ENCODE data around the gene ARRB1. TPM values are rescaled to one million over a fixed set of nuclear protein-coding genes. Genes with fewer than 3 reads are reported as not detected.

The ARRB1 gene
- total RNA-seq, 1 experiment from 2014 or later, result 116 TPM

GRCh38 chr11:75229466-75229865 is 122.0 kb downstream of the ARRB1 start:
- DNase-seq, result peak in 1 of 2 experiments; percentile 22
- ChIA-PET POLR2A (no interaction called here), CTCF (interaction anchor here (1.2 to 1.8 kb wide), 2 partner anchors 13 to 87 kb away, joined by 3 to 4 read pairs; no protein-coding TSS in a partner anchor)
- no peaks in the 10 kb centered on the region for H3K36me3 Mint-ChIP-seq (ENCODE audit: insufficient read depth, unreplicated experiment)
- no peaks in the 10 kb centered on the region for H3K4me1 ChIP-seq
- no peaks in the 10 kb centered on the region for H3K9me3 ChIP-seq
- H3K4me3 Mint-ChIP-seq (ENCODE audit: unreplicated experiment), result no peak overlapping the region
- no peak overlapping the region for H3K4me3 ChIP-seq (ENCODE audit: low read depth, low read length)
- intact Hi-C loops (cut with micrococcal nuclease; ENCODE audit: unreplicated experiment), result no loop called here
- H3K9me3 Mint-ChIP-seq (ENCODE audit: unreplicated experiment), result peaks cover 9% of the 10 kb centered on the region
- H3K27ac Mint-ChIP-seq (ENCODE audit: unreplicated experiment), result no peak overlapping the region
- H3K27me3 Mint-ChIP-seq (ENCODE audit: insufficient read depth, unreplicated experiment), result peaks cover 16% of the 10 kb centered on the region
- BruUV-seq (replicated peaks), result no TSS peak
- H3K27me3 ChIP-seq (replicated peaks; ENCODE audit: control insufficient read depth, insufficient read depth, low read length), result no peaks in the 10 kb centered on the region; the same call in 1 of the 2 replicates
- TF ChIP-seq CTCF (IDR thresholded peaks at IDR 0.05; ENCODE audit: insufficient read depth in 1 of 2, low read depth in 1 of 2, low read length in 1 of 2, severe bottlenecking in 1 of 2, unreplicated experiment in 1 of 2), result no peak
- H3K36me3 ChIP-seq (ENCODE audit: control insufficient read depth, insufficient read depth, low read length), result no peaks in the 10 kb centered on the region
- H3K4me1 Mint-ChIP-seq (ENCODE audit: low read depth, unreplicated experiment), result no peaks in the 10 kb centered on the region

DNA sequence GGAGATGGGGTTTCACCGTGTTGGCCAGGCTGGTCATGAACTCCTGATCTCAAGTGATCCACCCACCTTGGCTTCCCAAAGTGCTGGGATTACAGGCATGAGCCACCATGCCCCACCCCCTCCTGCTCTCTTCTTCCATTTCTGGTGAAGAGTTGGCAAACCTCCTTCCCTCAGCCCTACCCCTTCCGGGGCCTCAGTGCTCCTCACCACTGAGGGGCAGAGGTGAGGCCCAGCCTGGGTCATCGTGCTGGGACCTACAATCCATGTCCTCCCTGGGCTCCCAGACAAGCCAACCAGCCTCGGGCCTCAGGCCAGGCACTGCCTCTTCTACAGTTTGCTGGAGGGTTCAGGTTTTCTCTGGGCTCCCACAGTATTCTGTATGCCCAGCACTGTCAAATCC is 125.7 kb downstream of the ARRB1 start:
- H3K36me3 Mint-ChIP-seq (ENCODE audit: insufficient read depth, unreplicated experiment), result no peaks in the 10 kb centered on the region
- no peaks in the 10 kb centered on the region for H3K4me1 Mint-ChIP-seq (ENCODE audit: low read depth, unreplicated experiment)
- intact Hi-C loops (cut with micrococcal nuclease; ENCODE audit: unreplicated experiment), result no loop called here
- Histone ChIP-seq H3K4me1 (no peaks in the 10 kb centered on the region), H3K4me3 (ENCODE audit: low read depth, low read length) (no peak overlapping the region), H3K36me3 (ENCODE audit: control insufficient read depth, insufficient read depth, low read length) (no peaks in the 10 kb centered on the region), H3K27me3 (replicated peaks; ENCODE audit: control insufficient read depth, insufficient read depth, low read length) (no peaks in the 10 kb centered on the region; the same call in 1 of the 2 replicates), H3K9me3 (no peaks in the 10 kb centered on the region)
- DNase-seq, result no peak
- no peak for TF ChIP-seq CTCF (IDR thresholded peaks at IDR 0.05; ENCODE audit: insufficient read depth in 1 of 2, low read depth in 1 of 2, low read length in 1 of 2, severe bottlenecking in 1 of 2, unreplicated experiment in 1 of 2)
- ChIA-PET POLR2A (no interaction called here), CTCF (interaction anchor here (0.6 to 5.1 kb wide), 3 partner anchors 23 to 84 kb away, joined by 3 to 71 read pairs (median 3); no protein-coding TSS in a partner anchor)
- H3K27ac Mint-ChIP-seq (ENCODE audit: unreplicated experiment), result no peak overlapping the region
- no peaks in the 10 kb centered on the region for H3K9me3 Mint-ChIP-seq (ENCODE audit: unreplicated experiment)
- no peak overlapping the region for H3K4me3 Mint-ChIP-seq (ENCODE audit: unreplicated experiment)
- peaks cover 6% of the 10 kb centered on the region for H3K27me3 Mint-ChIP-seq (ENCODE audit: insufficient read depth, unreplicated experiment)
- BruUV-seq (replicated peaks), result no TSS peak

DNA sequence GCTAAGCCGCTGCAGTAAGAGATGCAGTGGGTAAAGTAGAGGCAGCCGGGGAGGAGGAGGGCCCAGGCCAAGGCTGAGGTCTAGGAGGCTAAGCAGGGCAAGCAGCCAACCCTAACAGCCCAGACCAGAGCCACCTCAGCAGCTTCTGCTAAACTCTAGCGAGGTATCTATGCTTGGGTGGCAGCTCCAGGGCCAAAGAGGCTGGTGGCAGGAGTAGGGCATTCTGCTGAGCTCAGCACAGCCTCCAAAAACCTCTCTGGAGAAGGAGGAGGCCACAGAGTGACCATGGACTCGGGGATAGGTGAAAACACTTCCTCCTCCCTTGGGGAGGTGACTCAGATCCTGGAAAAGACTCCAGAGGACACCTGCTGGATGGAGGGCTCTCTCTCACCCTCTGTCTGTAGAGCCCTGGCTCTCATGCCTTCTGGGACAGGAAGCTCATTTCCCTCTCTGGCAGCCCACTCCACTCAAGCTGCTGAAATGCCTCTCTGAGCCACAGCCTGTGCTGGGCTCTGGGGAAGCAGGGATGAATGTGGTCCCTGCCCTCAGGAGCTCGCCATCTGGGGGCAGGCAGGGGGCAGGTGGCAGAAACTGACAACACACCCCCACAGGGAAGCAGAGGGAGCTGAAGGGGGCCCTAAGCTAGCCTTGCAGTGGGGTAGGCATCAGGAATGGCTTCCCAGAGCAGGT is 127.4 kb downstream of the ARRB1 start:
- peak in 1 of 2 experiments; percentile 55 for DNase-seq
- H3K4me1 Mint-ChIP-seq (ENCODE audit: low read depth, unreplicated experiment), result no peaks in the 10 kb centered on the region

More for the DNA sequence above, 127.4 kb downstream of the ARRB1 start:
- H3K27me3 ChIP-seq (replicated peaks; ENCODE audit: control insufficient read depth, insufficient read depth, low read length), result no peaks in the 10 kb centered on the region
- CTCF ChIA-PET, result interaction anchor here (0.6 to 5.1 kb wide), 20 partner anchors 10 to 294 kb away, joined by 3 to 71 read pairs (median 4); partner anchors contain the start of genes SLCO2B1 and TPBGL
- intact Hi-C loops (cut with micrococcal nuclease; ENCODE audit: unreplicated experiment), result loop anchor here (1.0 kb wide), 1 partner anchor 10 kb away; no protein-coding TSS in a partner anchor
- POLR2A ChIA-PET, result no interaction called here
- BruUV-seq (replicated peaks), result no TSS peak
- TF ChIP-seq CTCF (IDR thresholded peaks at IDR 0.05; ENCODE audit: insufficient read depth in 1 of 2, low read depth in 1 of 2, low read length in 1 of 2, severe bottlenecking in 1 of 2, unreplicated experiment in 1 of 2), result peak; percentile 30 to 54
- Mint-ChIP-seq H3K27me3 (ENCODE audit: insufficient read depth, unreplicated experiment) (no peaks in the 10 kb centered on the region), H3K9me3 (ENCODE audit: unreplicated experiment) (no peaks in the 10 kb centered on the region), H3K27ac (ENCODE audit: unreplicated experiment) (no peak overlapping the region), H3K4me3 (ENCODE audit: unreplicated experiment) (no peak overlapping the region), H3K36me3 (ENCODE audit: insufficient read depth, unreplicated experiment) (no peaks in the 10 kb centered on the region)
- H3K36me3 ChIP-seq (ENCODE audit: control insufficient read depth, insufficient read depth, low read length), result no peaks in the 10 kb centered on the region
- H3K4me3 ChIP-seq (ENCODE audit: low read depth, low read length), result no peak overlapping the region
- no peaks in the 10 kb centered on the region for H3K4me1 ChIP-seq
- no peaks in the 10 kb centered on the region for H3K9me3 ChIP-seq

Data from Caco-2 (cell line).